Measurements from ENCODE around the gene BLTP3B.

The BLTP3B gene

GRCh38 chr12:100168562-100168961, 25.9 kb upstream of the BLTP3B start:
- Histone ChIP-seq H3K4me1 (no peaks in the 10 kb centered on the region), H3K27ac (no peak overlapping the region), H3K79me2 (no peaks in the 10 kb centered on the region), H3K9me3 (ENCODE audit: control insufficient read depth, low read length) (no peaks in the 10 kb centered on the region), H2AFZ (no peak overlapping the region), H3K4me2 (ENCODE audit: low read length) (no peak overlapping the region), H3K9ac (no peak overlapping the region), H3K4me3 (ENCODE audit: low read depth, low read length) (no peak overlapping the region), H3K36me3 (ENCODE audit: control insufficient read depth, insufficient read depth, low read length) (no peaks in the 10 kb centered on the region), H3K27me3 (ENCODE audit: control insufficient read depth, insufficient read depth, low read length) (no peaks in the 10 kb centered on the region)
- TF ChIP-seq CTCF (IDR thresholded peaks at IDR 0.05), result no peak

GRCh38 chr12:100166232-100166631, 23.6 kb upstream of the BLTP3B start:
- no peaks in the 10 kb centered on the region for H3K79me2 ChIP-seq
- no peak overlapping the region for H2AFZ ChIP-seq
- TF ChIP-seq CTCF (IDR thresholded peaks at IDR 0.05), result no peak
- no peaks in the 10 kb centered on the region for H3K36me3 ChIP-seq (ENCODE audit: control insufficient read depth, insufficient read depth, low read length)
- H3K4me2 ChIP-seq (ENCODE audit: low read length), result no peak overlapping the region
- H3K9me3 ChIP-seq (ENCODE audit: control insufficient read depth, low read length), result no peaks in the 10 kb centered on the region
- no peaks in the 10 kb centered on the region for H3K4me1 ChIP-seq
- H3K27me3 ChIP-seq (ENCODE audit: control insufficient read depth, insufficient read depth, low read length), result no peaks in the 10 kb centered on the region
- H3K27ac ChIP-seq, result no peak overlapping the region
- H3K9ac ChIP-seq, result no peak overlapping the region
- no peak overlapping the region for H3K4me3 ChIP-seq (ENCODE audit: low read depth, low read length)

GRCh38 chr12:100165356-100165755, 22.7 kb upstream of the BLTP3B start:
- no peaks in the 10 kb centered on the region for H3K79me2 ChIP-seq
- no peak overlapping the region for H2AFZ ChIP-seq
- H3K36me3 ChIP-seq (ENCODE audit: control insufficient read depth, insufficient read depth, low read length), result no peaks in the 10 kb centered on the region
- TF ChIP-seq CTCF (IDR thresholded peaks at IDR 0.05), result no peak
- H3K27me3 ChIP-seq (ENCODE audit: control insufficient read depth, insufficient read depth, low read length), result no peaks in the 10 kb centered on the region
- H3K27ac ChIP-seq, result no peak overlapping the region
- no peak overlapping the region for H3K4me2 ChIP-seq (ENCODE audit: low read length)
- H3K9ac ChIP-seq, result no peak overlapping the region
- H3K4me3 ChIP-seq (ENCODE audit: low read depth, low read length), result no peak overlapping the region
- no peaks in the 10 kb centered on the region for H3K9me3 ChIP-seq (ENCODE audit: control insufficient read depth, low read length)
- H3K4me1 ChIP-seq, result no peaks in the 10 kb centered on the region

- no peak overlapping the region for H3K27ac ChIP-seq
- H3K4me2 ChIP-seq (ENCODE audit: low read length), result peak overlapping the region; percentile 8
- no peak overlapping the region for H3K4me3 ChIP-seq (ENCODE audit: low read depth, low read length)
- TF ChIP-seq CTCF (IDR thresholded peaks at IDR 0.05), result no peak
- peak overlapping the region; percentile 36 for H2AFZ ChIP-seq
- H3K36me3 ChIP-seq (ENCODE audit: control insufficient read depth, insufficient read depth, low read length), result no peaks in the 10 kb centered on the region
- H3K9ac ChIP-seq, result no peak overlapping the region
- no peaks in the 10 kb centered on the region for H3K4me1 ChIP-seq
- no peaks in the 10 kb centered on the region for H3K9me3 ChIP-seq (ENCODE audit: control insufficient read depth, low read length)
- H3K79me2 ChIP-seq, result no peaks in the 10 kb centered on the region
- H3K27me3 ChIP-seq (ENCODE audit: control insufficient read depth, insufficient read depth, low read length), result no peaks in the 10 kb centered on the region
Measured at GRCh38 chr12:100164153-100164704, 21.6 kb upstream of the BLTP3B start.

GRCh38 chr12:100163416-100164152, 20.9 kb upstream of the BLTP3B start:
- H2AFZ ChIP-seq, result peak overlapping the region; percentile 36
- TF ChIP-seq CTCF (IDR thresholded peaks at IDR 0.05), result peak; percentile 13
- no peaks in the 10 kb centered on the region for H3K36me3 ChIP-seq (ENCODE audit: control insufficient read depth, insufficient read depth, low read length)
- no peaks in the 10 kb centered on the region for H3K4me1 ChIP-seq
- no peaks in the 10 kb centered on the region for H3K27me3 ChIP-seq (ENCODE audit: control insufficient read depth, insufficient read depth, low read length)
- peak overlapping the region; percentile 1 for H3K4me3 ChIP-seq (ENCODE audit: low read depth, low read length)
- no peak overlapping the region for H3K9ac ChIP-seq
- H3K27ac ChIP-seq, result no peak overlapping the region
- H3K79me2 ChIP-seq, result no peaks in the 10 kb centered on the region
- H3K4me2 ChIP-seq (ENCODE audit: low read length), result peak overlapping the region; percentile 8
- no peaks in the 10 kb centered on the region for H3K9me3 ChIP-seq (ENCODE audit: control insufficient read depth, low read length)
